ENCODE results near the gene ADAMTSL2. TPM values are rescaled to one million over a fixed set of nuclear protein-coding genes. Genes with fewer than 3 reads are reported as not detected.

ADAMTSL2 gene
- total RNA-seq, 4 donors from 2014 or later = 2.8 to 6.6 (median 3.2) TPM

- no peak for DNase-seq (ENCODE audit: extremely low spot score)
- 50% methylated on average over 3 of the region's 5 CpGs for WGBS
- no peak overlapping the region for H3K4me3 ChIP-seq
- peaks cover 0 to 55% (median 0%) of the 10 kb centered on the region in 4 donors for H3K27me3 ChIP-seq
- intact Hi-C loops (cut with DNase I) = no loop called here
- no peaks in the 10 kb centered on the region for H3K4me1 ChIP-seq
- peaks cover 0 to 23% (median 4%) of the 10 kb centered on the region in 4 donors for H3K9me3 ChIP-seq
- H3K27ac ChIP-seq (replicated peaks in 1 of 4) = no peak overlapping the region
- no peak for TF ChIP-seq POLR2A (IDR thresholded peaks at IDR 0.05; ENCODE audit: low read depth)
- TF ChIP-seq EP300 (IDR thresholded peaks at IDR 0.05) = no peak
- TF ChIP-seq CTCF (IDR thresholded peaks at IDR 0.05) = no peak
- no peak for TF ChIP-seq POLR2AphosphoS5 (IDR thresholded peaks at IDR 0.05)
- no peaks in the 10 kb centered on the region for H3K36me3 ChIP-seq
Observed at GRCh38 chr9:133622555-133622954, 88.1 kb downstream of the ADAMTSL2 start.

Other genes with a start within 250 kb of the ADAMTSL2 start
- 10 to 100 TPM; 15.0 to 36.2 (median 27.5) TPM for gene SURF6, start 198.5 kb upstream of the ADAMTSL2 start, total RNA-seq
- 10 to 100 TPM; 20.0 to 44.6 (median 35.5) TPM for gene MED22, start 186.6 kb upstream of the ADAMTSL2 start, total RNA-seq
- 1,000 to 10,000 TPM; 1,466 to 2,142 (median 1,771) TPM for gene RPL7A, start 186.5 kb upstream of the ADAMTSL2 start, total RNA-seq
- gene SURF1, start 178.2 kb upstream of the ADAMTSL2 start, total RNA-seq = 10 to 100 TPM; 50.4 to 86.4 (median 69.2) TPM
- 10 to 100 TPM; 16.1 to 36.4 (median 28.7) TPM for gene SURF2, start 178.2 kb upstream of the ADAMTSL2 start, total RNA-seq
- 100 to 1,000 TPM in 3 of 4 donors, 10 to 100 TPM in 1; 83.9 to 139 (median 127) TPM for gene SURF4, start 158.6 kb upstream of the ADAMTSL2 start, total RNA-seq
- gene STKLD1, start 158.3 kb upstream of the ADAMTSL2 start, total RNA-seq = 1 to 10 TPM in 2 of 4 donors, under 1 TPM in 1, not detected in 1; 0.26 to 2.1 (median 1.0) TPM
- 10 to 100 TPM; 15.0 to 28.9 (median 22.4) TPM for gene REXO4, start 116.7 kb upstream of the ADAMTSL2 start, total RNA-seq
- gene ADAMTS13, start 112.3 kb upstream of the ADAMTSL2 start, total RNA-seq = 1 to 10 TPM; 1.3 to 1.7 (median 1.4) TPM
- 10 to 100 TPM; 12.5 to 27.8 (median 19.6) TPM for gene CACFD1, start 74.7 kb upstream of the ADAMTSL2 start, total RNA-seq
- gene SLC2A6, start 55.6 kb upstream of the ADAMTSL2 start, total RNA-seq = 1 to 10 TPM; 2.9 to 8.6 (median 5.9) TPM
- gene MYMK, start 9.7 kb upstream of the ADAMTSL2 start, total RNA-seq = not detected
- not detected for gene FAM163B, start 74.7 kb downstream of the ADAMTSL2 start, total RNA-seq
- under 1 TPM in 1 of 4 donors, not detected in 3; 0.06 TPM for gene DBH, start 101.7 kb downstream of the ADAMTSL2 start, total RNA-seq
- 1 to 10 TPM in 1 of 4 donors, under 1 TPM in 3; 0.39 to 2.9 (median 0.51) TPM for gene SARDH, start 203.6 kb downstream of the ADAMTSL2 start, total RNA-seq